Type B pancreatic cell (in vitro differentiated cells): ENCODE results near the gene LRP1B. TPM values are rescaled to one million over a fixed set of nuclear protein-coding genes. Genes with fewer than 3 reads are reported as not detected.
A peak's percentile ranks its signal among the peaks of the same experiment; 100 is the strongest.

Source experiments
- DNase-seq: peaks from one replicate; pipeline ENCODE4 v3.0.0; 2021; ENCODE audit warnings: mixed read lengths; ENCODE audit not compliant: unreplicated experiment; ENCODE audit errors: extremely low spot score
- H3K27ac Mint-ChIP-seq: 2 replicates; pipeline ENCODE4 v1.8.0; 2021; ENCODE audit warnings: mild to moderate bottlenecking, mixed read lengths
- H3K27me3 Mint-ChIP-seq: 2 replicates; pipeline ENCODE4 v1.8.0; 2021; ENCODE audit warnings: mixed read lengths
- H3K36me3 Mint-ChIP-seq: 2 replicates; pipeline ENCODE4 v1.8.0; 2021; ENCODE audit warnings: mixed read lengths
- H3K4me1 Mint-ChIP-seq: one replicate; pipeline ENCODE4 v1.8.0; 2021; ENCODE audit warnings: mixed read lengths; ENCODE audit not compliant: unreplicated experiment
- H3K4me3 Mint-ChIP-seq: 2 replicates; pipeline ENCODE4 v1.8.0; 2021; ENCODE audit warnings: mild to moderate bottlenecking, mixed read lengths
- H3K9me3 Mint-ChIP-seq: 2 replicates; pipeline ENCODE4 v1.8.0; 2021; ENCODE audit warnings: mixed read lengths
- total RNA-seq: library from RNA; stranded (reverse); gene quantifications from 2 replicates; pipeline ENCODE4 v1.2.1, GENCODE V29; 2021; ENCODE audit warnings: low replicate concordance
- TF ChIP-seq, protein P1 (sequence below): fragments of 200-600 bp; sonication (generic); conservative IDR thresholded peaks from 2 replicates; pipeline ENCODE4 v1.5.0; 2021; ENCODE audit warnings: antibody characterized with exemption, mild to moderate bottlenecking

Gene LRP1B
- total RNA-seq, 1 donor from 2014 or later = 16.0 TPM

GRCh38 chr2:141455877-141456276 is 674.9 kb downstream of the LRP1B start:
- Mint-ChIP-seq H3K4me1 (peaks cover 5% of the 10 kb centered on the region), H3K27me3 (peaks cover 13% of the 10 kb centered on the region), H3K9me3 (no peaks in the 10 kb centered on the region), H3K36me3 (peaks cover 3% of the 10 kb centered on the region), H3K4me3 (no peak overlapping the region), H3K27ac (no peak overlapping the region)
- TF ChIP-seq, protein P1, sequence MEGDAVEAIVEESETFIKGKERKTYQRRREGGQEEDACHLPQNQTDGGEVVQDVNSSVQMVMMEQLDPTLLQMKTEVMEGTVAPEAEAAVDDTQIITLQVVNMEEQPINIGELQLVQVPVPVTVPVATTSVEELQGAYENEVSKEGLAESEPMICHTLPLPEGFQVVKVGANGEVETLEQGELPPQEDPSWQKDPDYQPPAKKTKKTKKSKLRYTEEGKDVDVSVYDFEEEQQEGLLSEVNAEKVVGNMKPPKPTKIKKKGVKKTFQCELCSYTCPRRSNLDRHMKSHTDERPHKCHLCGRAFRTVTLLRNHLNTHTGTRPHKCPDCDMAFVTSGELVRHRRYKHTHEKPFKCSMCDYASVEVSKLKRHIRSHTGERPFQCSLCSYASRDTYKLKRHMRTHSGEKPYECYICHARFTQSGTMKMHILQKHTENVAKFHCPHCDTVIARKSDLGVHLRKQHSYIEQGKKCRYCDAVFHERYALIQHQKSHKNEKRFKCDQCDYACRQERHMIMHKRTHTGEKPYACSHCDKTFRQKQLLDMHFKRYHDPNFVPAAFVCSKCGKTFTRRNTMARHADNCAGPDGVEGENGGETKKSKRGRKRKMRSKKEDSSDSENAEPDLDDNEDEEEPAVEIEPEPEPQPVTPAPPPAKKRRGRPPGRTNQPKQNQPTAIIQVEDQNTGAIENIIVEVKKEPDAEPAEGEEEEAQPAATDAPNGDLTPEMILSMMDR = no peak
- DNase-seq = no peak

DNA sequence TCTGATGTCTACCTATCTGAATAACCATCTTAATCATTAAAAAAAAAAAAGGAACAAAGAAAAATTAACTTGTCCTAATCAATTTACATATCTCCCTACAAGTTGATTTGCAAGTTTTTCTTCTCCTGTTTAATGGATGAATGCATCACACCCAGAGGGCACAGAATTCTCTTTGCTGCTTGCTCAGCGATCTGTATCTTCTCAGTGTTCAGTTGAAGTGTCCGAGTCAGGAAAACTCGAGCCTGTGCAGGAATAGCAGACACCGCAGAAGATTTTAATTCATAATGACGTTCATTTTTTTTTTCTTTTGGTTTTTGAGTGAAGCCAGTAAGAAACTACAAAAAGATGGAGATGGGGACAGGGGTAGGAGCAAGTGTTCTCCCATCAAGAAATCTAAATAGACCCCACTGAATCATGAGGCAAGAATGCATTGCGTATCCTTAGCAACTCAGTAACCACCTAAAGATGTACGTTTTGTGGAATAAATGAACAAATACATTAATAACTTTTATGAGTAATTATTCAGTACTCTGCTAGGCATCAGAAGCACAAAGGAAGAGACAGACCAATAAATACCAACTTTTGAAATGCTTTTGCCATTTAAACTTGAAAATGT is 675.5 kb downstream of the LRP1B start:
- H3K27ac Mint-ChIP-seq = peak overlapping the region; percentile 20
- peaks cover 3% of the 10 kb centered on the region for H3K36me3 Mint-ChIP-seq
- peak overlapping the region; percentile 18 for H3K4me3 Mint-ChIP-seq
- H3K27me3 Mint-ChIP-seq = peaks cover 13% of the 10 kb centered on the region
- no peak for DNase-seq
- TF ChIP-seq, protein P1 = no peak
- H3K9me3 Mint-ChIP-seq = no peaks in the 10 kb centered on the region
- H3K4me1 Mint-ChIP-seq = peaks cover 5% of the 10 kb centered on the region

- Mint-ChIP-seq H3K4me3 (no peak overlapping the region), H3K4me1 (no peaks in the 10 kb centered on the region)
Observed at GRCh38 chr2:141440072-141440635, 690.7 kb downstream of the LRP1B start.

DNA sequence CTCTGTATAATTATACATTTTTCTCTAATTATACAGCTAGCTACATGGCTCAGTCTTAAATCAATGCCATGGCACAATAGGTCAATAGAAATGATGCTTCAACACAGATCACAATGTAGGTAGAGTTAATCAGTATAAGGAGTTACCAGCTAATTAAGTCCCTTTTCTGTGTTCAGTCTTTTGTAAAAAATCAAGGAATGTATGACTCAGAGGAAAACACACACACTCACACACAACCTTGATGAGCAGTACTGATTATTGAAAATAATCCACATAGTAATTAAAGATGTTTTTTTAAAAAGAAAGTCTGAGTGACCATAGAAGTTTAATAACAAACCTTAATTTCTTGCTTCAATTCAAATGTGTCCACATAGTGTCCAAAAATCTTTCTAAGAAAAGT is 691.3 kb downstream of the LRP1B start:
- Mint-ChIP-seq H3K9me3 (peaks cover 4% of the 10 kb centered on the region), H3K27ac (no peak overlapping the region), H3K27me3 (no peaks in the 10 kb centered on the region), H3K36me3 (peaks cover 4% of the 10 kb centered on the region), H3K4me3 (no peak overlapping the region), H3K4me1 (no peaks in the 10 kb centered on the region)
- DNase-seq = no peak
- TF ChIP-seq, protein P1 = no peak

More at GRCh38 chr2:141440072-141440635, 690.7 kb downstream of the LRP1B start:
- H3K27ac Mint-ChIP-seq = no peak overlapping the region
- DNase-seq = no peak
- peaks cover 6% of the 10 kb centered on the region for H3K9me3 Mint-ChIP-seq
- TF ChIP-seq, protein P1 = no peak
- H3K36me3 Mint-ChIP-seq = peaks cover 4% of the 10 kb centered on the region
- no peaks in the 10 kb centered on the region for H3K27me3 Mint-ChIP-seq

GRCh38 chr2:141438536-141438935 is 692.3 kb downstream of the LRP1B start:
- peaks cover 4% of the 10 kb centered on the region for H3K36me3 Mint-ChIP-seq
- no peaks in the 10 kb centered on the region for H3K27me3 Mint-ChIP-seq
- TF ChIP-seq, protein P1 = no peak
- no peak for DNase-seq
- H3K9me3 Mint-ChIP-seq = peaks cover 6% of the 10 kb centered on the region
- no peak overlapping the region for H3K4me3 Mint-ChIP-seq
- no peak overlapping the region for H3K27ac Mint-ChIP-seq
- no peaks in the 10 kb centered on the region for H3K4me1 Mint-ChIP-seq
